Activated B cell treated with CpG ODN at 0.5 μM for 24 hours (primary cell): ENCODE data around the gene GSG1L. TPM values are rescaled to one million over a fixed set of nuclear protein-coding genes. Genes with fewer than 3 reads are reported as not detected.

ENCODE experiments used
- ATAC-seq: fragments of 200-7000 bp; cut with Tn5 transposase; one replicate; pipeline ENCODE4 v1.10.0; 2021; ENCODE audit warnings: low read depth, mild to moderate bottlenecking, moderate library complexity
- CTCF ChIA-PET: fragments of 350-600 bp; sonication (Branson Sonifier 250); formaldehyde crosslinking; loops from one replicate; lab custom pipeline; 2021; ENCODE audit warnings: antibody characterized with exemption; lab: Charles Lee
- POLR2A ChIA-PET: fragments of 350-600 bp; sonication (Branson Sonifier 250); formaldehyde crosslinking; loops from one replicate; lab custom pipeline; 2021; ENCODE audit warnings: antibody characterized with exemption; lab: Charles Lee
- DNase-seq: peaks from one replicate; pipeline ENCODE4 v3.0.0; 2022
- H3K27ac Mint-ChIP-seq: one replicate; pipeline ENCODE4 v1.8.0; 2020; ENCODE audit warnings: mixed read lengths
- H3K27me3 Mint-ChIP-seq: one replicate; pipeline ENCODE4 v1.8.0; 2021; ENCODE audit warnings: mixed read lengths
- H3K36me3 Mint-ChIP-seq: one replicate; pipeline ENCODE4 v1.8.0; 2021; ENCODE audit warnings: low read depth, mixed read lengths
- H3K4me1 Mint-ChIP-seq: one replicate; pipeline ENCODE4 v1.8.0; 2021; ENCODE audit warnings: mixed read lengths
- H3K4me3 Mint-ChIP-seq: one replicate; pipeline ENCODE4 v1.8.0; 2020; ENCODE audit warnings: mild to moderate bottlenecking, mixed read lengths
- H3K9me3 Mint-ChIP-seq: one replicate; pipeline ENCODE4 v1.8.0; 2020; ENCODE audit warnings: mixed read lengths
- CTCF ChIP-seq: fragments of 200-600 bp; IDR thresholded peaks from one replicate; pipeline ENCODE4 v1.8.0; 2022; ENCODE audit warnings: antibody characterized with exemption, mild to moderate bottlenecking
- intact Hi-C: fragments of 100-400 bp; cut with micrococcal nuclease; formaldehyde crosslinking; loops from one replicate; pipeline ENCODE4 v1.15.1; 2024
- total RNA-seq: library from RNA; stranded (reverse); gene quantifications from 2 replicates; pipeline ENCODE4 v1.2.3, GENCODE V29; 2022

GSG1L gene
- total RNA-seq, 1 donor from 2014 or later = not detected

- DNase-seq = no peak
- H3K36me3 Mint-ChIP-seq = no peaks in the 10 kb centered on the region
- ChIA-PET POLR2A (no interaction called here), CTCF (no interaction called here)
- H3K4me1 Mint-ChIP-seq = no peaks in the 10 kb centered on the region
- H3K27me3 Mint-ChIP-seq = peaks cover 35% of the 10 kb centered on the region
- peaks cover 9% of the 10 kb centered on the region for H3K9me3 Mint-ChIP-seq
- TF ChIP-seq CTCF = no peak
- intact Hi-C loops = no loop called here
- no peak for ATAC-seq
- no peak overlapping the region for H3K27ac Mint-ChIP-seq
- no peak overlapping the region for H3K4me3 Mint-ChIP-seq
These were observed 224.1 kb downstream of the GSG1L start for GRCh38 chr16:27839419-27839818.

- Mint-ChIP-seq H3K27ac (no peak overlapping the region), H3K4me3 (no peak overlapping the region), H3K36me3 (no peaks in the 10 kb centered on the region), H3K27me3 (peaks cover 35% of the 10 kb centered on the region), H3K9me3 (peaks cover 9% of the 10 kb centered on the region), H3K4me1 (no peaks in the 10 kb centered on the region)
- ChIA-PET CTCF (no interaction called here), POLR2A (no interaction called here)
- intact Hi-C loops = no loop called here
- TF ChIP-seq CTCF = no peak
- DNase-seq = no peak
- no peak for ATAC-seq
These were observed 224.9 kb downstream of the GSG1L start for GRCh38 chr16:27838536-27839175.

GRCh38 chr16:27829975-27830374 is 233.5 kb downstream of the GSG1L start:
- ChIA-PET POLR2A (no interaction called here), CTCF (no interaction called here)
- Mint-ChIP-seq H3K9me3 (peaks cover 10% of the 10 kb centered on the region), H3K4me1 (no peaks in the 10 kb centered on the region), H3K36me3 (no peaks in the 10 kb centered on the region), H3K27ac (no peak overlapping the region), H3K4me3 (no peak overlapping the region), H3K27me3 (no peaks in the 10 kb centered on the region)
- TF ChIP-seq CTCF = no peak
- DNase-seq (no peak), ATAC-seq (no peak)
- intact Hi-C loops = no loop called here

GRCh38 chr16:27828671-27829070 is 234.8 kb downstream of the GSG1L start:
- Mint-ChIP-seq H3K9me3 (peaks cover 10% of the 10 kb centered on the region), H3K27me3 (no peaks in the 10 kb centered on the region), H3K27ac (no peak overlapping the region), H3K36me3 (no peaks in the 10 kb centered on the region), H3K4me3 (no peak overlapping the region), H3K4me1 (no peaks in the 10 kb centered on the region)
- CTCF ChIA-PET = no interaction called here
- DNase-seq = no peak
- intact Hi-C loops = no loop called here
- POLR2A ChIA-PET = no interaction called here
- no peak for ATAC-seq
- no peak for TF ChIP-seq CTCF

GRCh38 chr16:27827765-27828164 is 235.7 kb downstream of the GSG1L start:
- TF ChIP-seq CTCF = no peak
- H3K9me3 Mint-ChIP-seq = peaks cover 10% of the 10 kb centered on the region
- no peak for DNase-seq
- intact Hi-C loops = no loop called here
- H3K36me3 Mint-ChIP-seq = no peaks in the 10 kb centered on the region
- ATAC-seq = no peak
- no peaks in the 10 kb centered on the region for H3K27me3 Mint-ChIP-seq
- H3K4me1 Mint-ChIP-seq = no peaks in the 10 kb centered on the region
- CTCF ChIA-PET = no interaction called here
- H3K27ac Mint-ChIP-seq = no peak overlapping the region
- H3K4me3 Mint-ChIP-seq = no peak overlapping the region
- POLR2A ChIA-PET = no interaction called here
